H1 (cell line): ENCODE measurements around the gene RO60. TPM values are rescaled to one million over a fixed set of nuclear protein-coding genes. Genes with fewer than 3 reads are reported as not detected.

ENCODE experiments used
- CTCF ChIA-PET: fragments of 300-600 bp; sonication (Branson Sonifier 250); formaldehyde crosslinking; loops from one replicate; lab custom pipeline; 2021; ENCODE audit not compliant: partially characterized antibody; lab: Charles Lee
- POLR2A ChIA-PET: fragments of 300-600 bp; sonication (Branson Sonifier 250); formaldehyde crosslinking; loops from one replicate; lab custom pipeline; 2021; ENCODE audit warnings: inconsistent platforms; ENCODE audit not compliant: partially characterized antibody; lab: Charles Lee
- DNase-seq, 2 experiments: peaks; one replicate each; pipeline versions ENCODE4 v3.0.0 to v3.0.0-alpha.2; 2010 to 2022; ENCODE audit warnings: low spot score in 2 of 2, low read depth in 1 of 2, mixed read lengths in 1 of 2
- FAIRE-seq: peaks from 2 replicates; lab custom pipeline; 2011; peaks lifted over from hg19 to GRCh38; lab: Jason Lieb, UNC
- H2AFZ ChIP-seq: 2 replicates; pipeline ENCODE4 v1.8.1; 2012; ENCODE audit warnings: low read length, inconsistent platforms
- H2AK5ac ChIP-seq: 2 replicates; pipeline ENCODE4 v1.6.1; 2013; ENCODE audit warnings: low read depth, low read length
- H2BK120ac ChIP-seq: replicated peaks from 2 replicates; pipeline ENCODE3; 2013; ENCODE audit warnings: low read depth, low read length, inconsistent platforms
- H2BK12ac ChIP-seq: 2 replicates; pipeline ENCODE4 v1.6.1; 2013; ENCODE audit warnings: low read depth, low read length
- H2BK15ac ChIP-seq: 2 replicates; pipeline ENCODE4 v1.6.1; 2013; ENCODE audit warnings: low read length
- H2BK20ac ChIP-seq: 2 replicates; pipeline ENCODE4 v1.6.1; 2013; ENCODE audit warnings: low read length
- H2BK5ac ChIP-seq: 2 replicates; pipeline ENCODE4 v1.6.1; 2013; ENCODE audit warnings: low read depth, low read length
- H3K14ac ChIP-seq: 2 replicates; pipeline ENCODE4 v1.6.1; 2013; ENCODE audit warnings: inconsistent platforms; ENCODE audit not compliant: insufficient read length
- H3K18ac ChIP-seq: 2 replicates; pipeline ENCODE4 v1.6.1; 2013; ENCODE audit warnings: low read length; ENCODE audit errors: extremely low read depth
- H3K23ac ChIP-seq: 2 replicates; pipeline ENCODE4 v1.6.1; 2013; ENCODE audit warnings: inconsistent platforms; ENCODE audit not compliant: insufficient read length
- H3K23me2 ChIP-seq: 2 replicates; pipeline ENCODE4 v1.6.1; 2013; ENCODE audit warnings: low read depth, low read length
- H3K27ac ChIP-seq: 2 replicates; pipeline ENCODE4 v1.6.1; 2011; ENCODE audit warnings: low read depth, low read length, inconsistent platforms
- H3K27me3 ChIP-seq, 4 experiments: replicated peaks in 1 of 4; 1 replicate in 1 of 4; 2 replicates in 3 of 4; pipeline versions ENCODE4 v1.6.1 to v1.8.1; 2011 to 2013; ENCODE audit warnings: low read length in 3 of 4, mild to moderate bottlenecking in 3 of 4, inconsistent platforms in 2 of 4, mixed read lengths in 2 of 4, moderate library complexity in 1 of 4; ENCODE audit not compliant: control insufficient read depth in 3 of 4, insufficient read depth in 3 of 4; ENCODE audit errors: extremely low read depth in 1 of 4
- H3K36me3 ChIP-seq, 4 experiments: 2 replicates each; pipeline versions ENCODE4 v1.6.1 to v1.8.1; 2011 to 2013; ENCODE audit warnings: mild to moderate bottlenecking in 4 of 4, low read length in 3 of 4, moderate library complexity in 2 of 4, control low read depth in 1 of 4, inconsistent platforms in 1 of 4; ENCODE audit not compliant: insufficient read depth in 4 of 4, control insufficient read depth in 2 of 4
- H3K4ac ChIP-seq: replicated peaks from 2 replicates; pipeline ENCODE3; 2013; ENCODE audit warnings: low read length, low read depth, mixed read lengths, inconsistent platforms; ENCODE audit not compliant: insufficient read length
- H3K4me1 ChIP-seq, 4 experiments: replicated peaks in 1 of 4; 1 replicate in 1 of 4; 2 replicates in 3 of 4; pipeline versions ENCODE4 v1.6.1 to v1.8.1; 2011 to 2013; ENCODE audit warnings: low read length in 3 of 4, inconsistent platforms in 2 of 4, mixed read lengths in 1 of 4; ENCODE audit not compliant: insufficient read depth in 4 of 4, control insufficient read depth in 3 of 4
- H3K4me2 ChIP-seq, 2 experiments: 2 replicates each; pipeline versions ENCODE4 v1.6.1 to v1.8.1; 2011 to 2013; ENCODE audit warnings: low read depth in 2 of 2, low read length in 2 of 2, control low read depth in 1 of 2, inconsistent platforms in 1 of 2, mild to moderate bottlenecking in 1 of 2; ENCODE audit not compliant: insufficient read depth in 1 of 2
- H3K4me3 ChIP-seq, 4 experiments: fragments of 200-600, 300-600 bp in 1 of 4; sonication (generic), shearing (Covaris generic), sonication (Bioruptor Twin) in 1 of 4; 2 replicates each; pipeline versions ENCODE4 v1.5.1 to v1.8.1; 2011 to 2016; ENCODE audit warnings: low read length in 4 of 4, low read depth in 3 of 4, control low read depth in 2 of 4, inconsistent platforms in 2 of 4, mild to moderate bottlenecking in 2 of 4, mixed read lengths in 1 of 4, moderate library complexity in 1 of 4; ENCODE audit not compliant: insufficient read depth in 2 of 4; ENCODE audit errors: extremely low read depth in 1 of 4
- H3K56ac ChIP-seq: replicated peaks from 2 replicates; pipeline ENCODE3; 2013; ENCODE audit warnings: low read depth, mild to moderate bottlenecking, mixed read lengths, low read length, inconsistent platforms; ENCODE audit not compliant: insufficient read length
- H3K79me1 ChIP-seq: 2 replicates; pipeline ENCODE4 v1.6.1; 2013; ENCODE audit warnings: low read depth, low read length, control low read depth
- H3K79me2 ChIP-seq, 2 experiments: 2 replicates each; pipeline versions ENCODE4 v1.6.1 to v1.8.1; 2012 to 2013; ENCODE audit warnings: low read length in 2 of 2, mild to moderate bottlenecking in 2 of 2, inconsistent platforms in 1 of 2; ENCODE audit not compliant: insufficient read depth in 2 of 2, control insufficient read depth in 1 of 2
- H3K9ac ChIP-seq, 4 experiments: replicated peaks in 1 of 4; 1 replicate in 1 of 4; 2 replicates in 3 of 4; pipeline versions ENCODE4 v1.6.1 to v1.8.1; 2011 to 2013; ENCODE audit warnings: low read depth in 3 of 4, low read length in 3 of 4, control low read depth in 2 of 4, mild to moderate bottlenecking in 2 of 4, moderate library complexity in 2 of 4, inconsistent platforms in 1 of 4; ENCODE audit errors: extremely low read depth in 1 of 4
- H3K9me3 ChIP-seq, 2 experiments: 2 replicates each; pipeline versions ENCODE4 v1.6.1 to v1.8.1; 2012 to 2013; ENCODE audit warnings: mild to moderate bottlenecking in 2 of 2, moderate library complexity in 2 of 2, control low read depth in 1 of 2, inconsistent platforms in 1 of 2, low read depth in 1 of 2, low read length in 1 of 2, mixed read lengths in 1 of 2; ENCODE audit not compliant: insufficient read depth in 2 of 2
- H4K20me1 ChIP-seq, 2 experiments: replicated peaks in 1 of 2; 2 replicates each; pipeline versions ENCODE3 to v1.8.1; 2011 to 2013; ENCODE audit warnings: inconsistent platforms in 2 of 2, low read length in 2 of 2, mild to moderate bottlenecking in 1 of 2; ENCODE audit not compliant: insufficient read depth in 2 of 2, control insufficient read depth in 1 of 2
- H4K5ac ChIP-seq: 2 replicates; pipeline ENCODE4 v1.6.1; 2013; ENCODE audit warnings: low read length, low read depth, mixed read lengths, inconsistent platforms; ENCODE audit not compliant: insufficient read length
- H4K8ac ChIP-seq: 2 replicates; pipeline ENCODE4 v1.8.0; 2013; ENCODE audit warnings: mild to moderate bottlenecking, moderate library complexity, low read length, inconsistent platforms; ENCODE audit not compliant: insufficient read depth; ENCODE audit errors: extremely low read depth
- H4K91ac ChIP-seq: replicated peaks from 2 replicates; pipeline ENCODE3; 2013; ENCODE audit warnings: low read length, mixed read lengths, inconsistent platforms; ENCODE audit not compliant: insufficient read length
- CBX5 ChIP-seq: fragments of 300-800, 300-1000 bp; sonication (generic); IDR thresholded peaks from 2 replicates; pipeline ENCODE4 v1.7.1; 2016; ENCODE audit warnings: antibody characterized with exemption, low read length, low read depth
- CHD1 ChIP-seq: IDR thresholded peaks from 2 replicates; pipeline ENCODE4 v1.6.1; 2012; ENCODE audit warnings: low read depth, low read length, improper control_type of control experiment
- CHD2 ChIP-seq: IDR thresholded peaks from 2 replicates; pipeline ENCODE4 v1.6.1; 2012; ENCODE audit warnings: low read length, improper control_type of control experiment
- NANOG ChIP-seq: IDR thresholded peaks from 2 replicates; pipeline ENCODE4 v1.6.1; 2011; ENCODE audit warnings: low read length, low read depth, mild to moderate bottlenecking, inconsistent platforms; ENCODE audit not compliant: insufficient read depth, poor library complexity, severe bottlenecking
- NRF1 ChIP-seq: IDR thresholded peaks from 2 replicates; pipeline ENCODE4 v1.6.1; 2011; ENCODE audit warnings: mild to moderate bottlenecking, low read depth, low read length, improper control_type of control experiment
- POU5F1 ChIP-seq: IDR thresholded peaks from 2 replicates; pipeline ENCODE4 v1.6.1; 2011; ENCODE audit warnings: low read depth, mild to moderate bottlenecking, low read length, moderate library complexity
- SUZ12 ChIP-seq: fragments of 200-600 bp; sonication (generic); IDR thresholded peaks from 2 replicates; pipeline ENCODE4 v1.6.1; 2012; ENCODE audit warnings: mild to moderate bottlenecking, inconsistent platforms, low read length, moderate library complexity, mixed read lengths
- ZNF274 ChIP-seq: IDR thresholded peaks from 2 replicates; pipeline ENCODE4 v1.7.0; 2012; ENCODE audit warnings: low read length, borderline replicate concordance; ENCODE audit errors: extremely low read depth
- WGBS, 2 experiments: shearing (Covaris generic) in 1 of 2; methylation state at CpG; one replicate each; pipeline versions ENCODE4 v1.1.6 to v1.1.7; 2013 to 2015; ENCODE audit warnings: low lambda C conversion rate in 2 of 2, mixed read lengths in 2 of 2, inconsistent platforms in 1 of 2, low coverage in 1 of 2, missing lambda C conversion rate in 1 of 2; ENCODE audit not compliant: insufficient replicate concordance in 2 of 2, insufficient coverage in 1 of 2, insufficient read length in 1 of 2; ENCODE audit errors: extremely low coverage in 1 of 2, missing lambda C conversion rate in 1 of 2; 5-methylcytosine and 5-hydroxymethylcytosine counted together
- long read RNA-seq, 2 experiments: library from RNA in 1 of 2; library from capped mRNA in 1 of 2; stranded (forward); transcript quantifications; one replicate each; pipeline ENCODE4 v2.0.0, GENCODE V29; 2021; ENCODE audit warnings: inconsistent platforms in 1 of 2
- polyA minus RNA-seq, 3 experiments: library from RNA; depleted of rRNA, polyadenylated mRNA; stranded (reverse); fragments of >200 nt; gene quantifications; 1 replicate in 2 of 3; 2 replicates in 1 of 3; pipeline ENCODE4 v1.2.3, GENCODE V29; 2011
- polyA plus RNA-seq, 7 experiments: library from polyadenylated mRNA; depleted of rRNA in 3 of 7; stranded (reverse) in 5 of 7; unstranded in 2 of 7; fragments of >200 nt in 5 of 7; fragments of 200-250 nt in 2 of 7; gene quantifications; 1 replicate in 5 of 7; 2 replicates in 1 of 7; 4 replicates in 1 of 7; pipeline versions ENCODE4 v1.2.1 to v1.2.3, GENCODE V29; 2011 to 2013; ENCODE audit warnings: missing spikeins in 2 of 7, mixed read lengths in 2 of 7
- total RNA-seq: library from RNA; stranded (reverse); fragmentation: NEBNext Ultra II Directional; extraction: Animal tissue kit (Norgen Biotek cat#: 25700); gene quantifications from 2 replicates; pipeline ENCODE4 v1.2.1, GENCODE V29; 2021

Gene RO60
- total RNA-seq (88.0 and 103 TPM in 2 replicates), polyA plus RNA-seq (2011; rRNA removed) (11.8 and 13.6 TPM in 2 replicates), polyA minus RNA-seq (2011; rRNA and poly(A)+ RNA removed) (141 and 173 TPM in 2 replicates)
- 11.4 TPM for polyA plus RNA-seq (2011; cell fraction: cytosol; rRNA removed)
- 29.8 TPM for polyA plus RNA-seq (2011; cell fraction: nucleus; rRNA removed)
- 14.7 to 21.1 TPM (median 18.3 TPM) in 4 replicates for polyA plus RNA-seq (2012, experiment 1 of 2)
- 1.2 TPM for polyA plus RNA-seq (2012, experiment 2 of 2)
- polyA plus RNA-seq (2013, experiment 1 of 2), result 42.7 TPM
- polyA plus RNA-seq (2013, experiment 2 of 2), result 36.0 TPM
- polyA minus RNA-seq (2011; cell fraction: cytosol; rRNA and poly(A)+ RNA removed), result 67.7 TPM
- 188 TPM for polyA minus RNA-seq (2011; cell fraction: nucleus; rRNA and poly(A)+ RNA removed)
- long read RNA-seq, experiment 1, partial matches to known transcripts, result 1 of 29 reads
- long read RNA-seq, experiment 1, other reads (novel, unspliced or antisense), result 28 of 29 reads
- long read RNA-seq, experiment 2, full-length matches to known transcripts, result 77 of 110 reads
- long read RNA-seq, experiment 2, partial matches to known transcripts, result 14 of 110 reads
- long read RNA-seq, experiment 2, other reads (novel, unspliced or antisense), result 19 of 110 reads

- no peak within 1 kb of the TSS for H3K23ac ChIP-seq
- peak within 1 kb of the TSS; percentile 99 for H3K18ac ChIP-seq
- ChIA-PET CTCF (interaction anchor here (0.9 to 1.7 kb wide), 3 partner anchors 10 to 252 kb away, joined by 3 to 11 read pairs (median 4); no protein-coding TSS in a partner anchor), POLR2A (interaction anchor here (0.6 to 2.2 kb wide), 16 partner anchors 11 to 584 kb away, joined by 3 to 15 read pairs (median 4); partner anchors contain the start of genes CDC73, GLRX2 and RGS2)
- no peaks in the 10 kb centered on the region for H3K27me3 ChIP-seq
- H3K23me2 ChIP-seq, result peaks cover 9% of the 10 kb centered on the region
- 1% methylated on average over 64 of the region's 74 CpGs; no CpG with 5 or more reads in 1 of the 2 experiments for WGBS, 2 experiments
- peaks cover 0 to 5% (median 3%) of the 10 kb centered on the region in 4 experiments; a peak in 3 of 7 replicates for H3K4me1 ChIP-seq
- peak within 1 kb of the TSS; percentile 82 for H4K91ac ChIP-seq
- H2BK120ac ChIP-seq, result peak within 1 kb of the TSS; percentile 92
- peak within 1 kb of the TSS; percentile 95 for H4K5ac ChIP-seq
- H3K36me3 ChIP-seq, result no peaks in the 10 kb centered on the region
- H2BK5ac ChIP-seq, result peak within 1 kb of the TSS; percentile 95
- FAIRE-seq, result no peak
- peak; percentile 93 to 94 for DNase-seq
- peaks cover 9% of the 10 kb centered on the region; the same call in 1 of the 2 replicates for H3K79me1 ChIP-seq
- H4K8ac ChIP-seq, result peak within 1 kb of the TSS; percentile 98
- peak within 1 kb of the TSS; percentile 94 for H3K14ac ChIP-seq
- peak within 1 kb of the TSS; percentile 94 to 96 (median 94) for H3K4me3 ChIP-seq
- peak within 1 kb of the TSS; percentile 87 to 91 for H3K4me2 ChIP-seq
- H3K4ac ChIP-seq, result peak within 1 kb of the TSS; percentile 98
- H2BK15ac ChIP-seq, result peak within 1 kb of the TSS; percentile 83; the same call in 1 of the 2 replicates
- no peaks in the 10 kb centered on the region for H3K9me3 ChIP-seq
- peak within 1 kb of the TSS; percentile 95 to 98 (median 96) for H3K9ac ChIP-seq
- peak within 1 kb of the TSS; percentile 87 for H3K56ac ChIP-seq
- H2BK20ac ChIP-seq, result no peak within 1 kb of the TSS
- peak within 1 kb of the TSS; percentile 92 for H3K27ac ChIP-seq
- H4K20me1 ChIP-seq, result peaks cover 5 to 10% of the 10 kb centered on the region in 2 experiments
- H2AFZ ChIP-seq, result peak within 1 kb of the TSS; percentile 43
- H3K79me2 ChIP-seq, result peaks cover 20 to 88% of the 10 kb centered on the region in 2 experiments
- H2BK12ac ChIP-seq, result peak within 1 kb of the TSS; percentile 93
- peak within 1 kb of the TSS; percentile 45; the same call in 1 of the 2 replicates for H2AK5ac ChIP-seq
- TF ChIP-seq CBX5 (no peak), SUZ12 (no peak), CHD1 (no peak), POU5F1 (no peak), CHD2 (no peak; the same call in 1 of the 2 replicates), NRF1 (no peak), NANOG (peak; percentile 57), ZNF274 (no peak)
Observed at GRCh38 chr1:193059282-193060114, at the start of gene RO60, which contains the start of gene UCHL5. Gene RO60 (plus strand): TSS chr1:193059612. CDS start chr1:193069055, 9,443 bp downstream. Gene UCHL5 (minus strand): TSS chr1:193059360. CDS start chr1:193059260, 100 bp downstream.
